GM19468 (cell line): ENCODE data around the gene FOXK1.

Source experiments
- ATAC-seq: cut with Tn5 transposase; IDR thresholded peaks from one replicate; pipeline ENCODE4 v1.9.1; 2021; ENCODE audit warnings: mild to moderate bottlenecking, moderate library complexity, moderate number of reproducible peaks; ENCODE audit not compliant: unreplicated experiment; ENCODE audit errors: extremely low read depth

FOXK1 gene

GRCh38 chr7:4693152-4693551 is 11.1 kb downstream of the FOXK1 start:
- ATAC-seq: no peak

GRCh38 chr7:4693749-4694148 is 11.7 kb downstream of the FOXK1 start:
- ATAC-seq: no peak

- ATAC-seq: no peak
These were observed 12.2 kb downstream of the FOXK1 start for GRCh38 chr7:4694305-4694704.

- ATAC-seq: no peak
These were observed 16.7 kb downstream of the FOXK1 start for GRCh38 chr7:4698707-4699275.

GRCh38 chr7:4699841-4700240 is 17.7 kb downstream of the FOXK1 start:
- ATAC-seq: no peak

- ATAC-seq: no peak
These were observed 18.6 kb downstream of the FOXK1 start for GRCh38 chr7:4700577-4701235.

GRCh38 chr7:4702961-4703512 is 20.9 kb downstream of the FOXK1 start:
- no peak for ATAC-seq

GRCh38 chr7:4703532-4703931 is 21.4 kb downstream of the FOXK1 start:
- ATAC-seq: no peak

- no peak for ATAC-seq
These were observed 24.5 kb downstream of the FOXK1 start for GRCh38 chr7:4706384-4707216.

GRCh38 chr7:4707217-4707741 is 25.2 kb downstream of the FOXK1 start:
- ATAC-seq: no peak

- no peak for ATAC-seq
These were observed 25.9 kb downstream of the FOXK1 start for GRCh38 chr7:4707980-4708411.

GRCh38 chr7:4709187-4709586 is 27.1 kb downstream of the FOXK1 start:
- ATAC-seq: no peak

- no peak for ATAC-seq
These were observed 29.0 kb downstream of the FOXK1 start for GRCh38 chr7:4711093-4711492.

GRCh38 chr7:4711634-4712033 is 29.5 kb downstream of the FOXK1 start:
- ATAC-seq: no peak

GRCh38 chr7:4712281-4713182 is 30.4 kb downstream of the FOXK1 start:
- no peak for ATAC-seq

- no peak for ATAC-seq
These were observed 31.2 kb downstream of the FOXK1 start for GRCh38 chr7:4713183-4713784.

- ATAC-seq: no peak
These were observed 32.1 kb downstream of the FOXK1 start for GRCh38 chr7:4714161-4714700.

GRCh38 chr7:4714767-4715409 is 32.8 kb downstream of the FOXK1 start:
- no peak for ATAC-seq

- ATAC-seq: no peak
These were observed 33.3 kb downstream of the FOXK1 start for GRCh38 chr7:4715410-4715776.
